ENCODE data around the gene TAF15. TPM values are rescaled to one million over a fixed set of nuclear protein-coding genes. Genes with fewer than 3 reads are reported as not detected.

Gene TAF15
- total RNA-seq, 1 donor from 2014 or later: 65.7 TPM

Other genes with a start within 250 kb of the TAF15 start
- not detected in 2 replicates for gene SLFN14, start 248.7 kb upstream of the TAF15 start, total RNA-seq
- gene PEX12, start 230.9 kb upstream of the TAF15 start, total RNA-seq: 1.7 and 3.6 TPM in 2 replicates
- gene AP2B1, start 222.2 kb upstream of the TAF15 start, total RNA-seq: 77.8 and 85.9 TPM in 2 replicates
- under 0.01 TPM in 2 replicates for gene RASL10B, start 77.8 kb upstream of the TAF15 start, total RNA-seq
- under 0.01 TPM in 1 of 2 replicates, not detected in the other for gene GAS2L2, start 56.2 kb upstream of the TAF15 start, total RNA-seq
- not detected in 2 replicates for gene C17orf50, start 48.6 kb upstream of the TAF15 start, total RNA-seq
- gene MMP28, start 13.8 kb upstream of the TAF15 start, total RNA-seq: 0.40 and 0.87 TPM in 2 replicates
- not detected in 2 replicates for gene HEATR9, start 59.4 kb downstream of the TAF15 start, total RNA-seq
- 0.20 and 0.65 TPM in 2 replicates for gene CCL5, start 70.9 kb downstream of the TAF15 start, total RNA-seq
- not detected in 2 replicates for gene RDM1, start 121.3 kb downstream of the TAF15 start, total RNA-seq
- gene LYZL6, start 134.2 kb downstream of the TAF15 start, total RNA-seq: not detected in 2 replicates
- gene CCL16, start 172.0 kb downstream of the TAF15 start, total RNA-seq: under 0.01 TPM in 1 of 2 replicates, not detected in the other
- 3.9 and 4.6 TPM in 2 replicates for gene CCL14, start 177.2 kb downstream of the TAF15 start, total RNA-seq
- gene CCL15, start 192.1 kb downstream of the TAF15 start, total RNA-seq: not detected in 2 replicates
- 0.65 and 0.99 TPM in 2 replicates for gene CCL23, start 208.5 kb downstream of the TAF15 start, total RNA-seq